Activated T-helper 1 cell treated with anti-CD3 and anti-CD28 coated beads, Interleukin-12 subunit alpha, Interleukin-12 subunit beta, Interleukin-2, Interleukin-4 antibody, amounts not matched to agents 30 ng/mL and 10 ng/mL and 1 ng/mL, durations not matched to agents 14 hours and 24 hours and 36 hours (primary cell): ENCODE results near the gene MAN1C1. TPM values are rescaled to one million over a fixed set of nuclear protein-coding genes. Genes with fewer than 3 reads are reported as not detected.

ENCODE experiments used
- DNase-seq: peaks from one replicate; pipeline ENCODE4 v3.0.0; 2021; ENCODE audit warnings: low spot score
- H3K27ac Mint-ChIP-seq: one replicate; pipeline ENCODE4 v1.8.0; 2021; ENCODE audit warnings: mild to moderate bottlenecking, mixed read lengths
- H3K27me3 Mint-ChIP-seq: one replicate; pipeline ENCODE4 v1.8.0; 2022; ENCODE audit warnings: mild to moderate bottlenecking, moderate library complexity, mixed read lengths; ENCODE audit not compliant: insufficient read depth
- H3K36me3 Mint-ChIP-seq: one replicate; pipeline ENCODE4 v1.8.0; 2021; ENCODE audit warnings: low read depth, mixed read lengths
- H3K4me1 Mint-ChIP-seq: one replicate; pipeline ENCODE4 v1.8.0; 2021; ENCODE audit warnings: low read depth, mixed read lengths
- H3K4me3 Mint-ChIP-seq: one replicate; pipeline ENCODE4 v1.8.0; 2021; ENCODE audit warnings: mild to moderate bottlenecking, moderate library complexity, mixed read lengths
- H3K9me3 Mint-ChIP-seq: one replicate; pipeline ENCODE4 v1.8.0; 2021; ENCODE audit warnings: mixed read lengths
- intact Hi-C: fragments of 100-400 bp; cut with micrococcal nuclease; formaldehyde crosslinking; loops from one replicate; pipeline ENCODE4 v1.15.1; 2024
- total RNA-seq: library from RNA; stranded (reverse); gene quantifications from 2 replicates; pipeline ENCODE4 v1.2.3, GENCODE V29; 2022

MAN1C1 gene
- 0.83 and 0.98 TPM in 2 replicates for total RNA-seq

- Mint-ChIP-seq H3K9me3 (no peaks in the 10 kb centered on the region), H3K27me3 (peaks cover 71% of the 10 kb centered on the region), H3K4me1 (peaks cover 45% of the 10 kb centered on the region), H3K4me3 (peak within 1 kb of the TSS; percentile 63), H3K36me3 (no peaks in the 10 kb centered on the region), H3K27ac (peak within 1 kb of the TSS; percentile 57)
- intact Hi-C loops: loop anchor here (5.0 kb wide), 1 partner anchor 184 kb away; the partner anchor contains the start of gene MACO1
- DNase-seq: peak; percentile 76
Measured at GRCh38 chr1:25616095-25616986, at the start of gene MAN1C1. MAN1C1 (plus strand) TSS chr1:25616791; CDS start chr1:25617798, 1,007 bp downstream.

- Mint-ChIP-seq H3K4me3 (no peak overlapping the region), H3K4me1 (peaks cover 38% of the 10 kb centered on the region), H3K27me3 (peaks cover 11% of the 10 kb centered on the region), H3K27ac (peak overlapping the region; percentile 31), H3K9me3 (no peaks in the 10 kb centered on the region), H3K36me3 (peaks cover 8% of the 10 kb centered on the region)
- intact Hi-C loops: no loop called here
- no peak for DNase-seq
Measured at GRCh38 chr1:25567710-25568089, 48.9 kb upstream of the MAN1C1 start.

- DNase-seq: no peak
- Mint-ChIP-seq H3K27ac (no peak overlapping the region), H3K9me3 (no peaks in the 10 kb centered on the region), H3K4me1 (peaks cover 32% of the 10 kb centered on the region), H3K4me3 (no peak overlapping the region), H3K27me3 (peaks cover 13% of the 10 kb centered on the region), H3K36me3 (peaks cover 4% of the 10 kb centered on the region)
- intact Hi-C loops: no loop called here
Measured at GRCh38 chr1:25568090-25568833, 48.3 kb upstream of the MAN1C1 start.

GRCh38 chr1:25568834-25569596, 47.6 kb upstream of the MAN1C1 start:
- intact Hi-C loops: no loop called here
- peaks cover 30% of the 10 kb centered on the region for H3K4me1 Mint-ChIP-seq
- H3K27ac Mint-ChIP-seq: no peak overlapping the region
- DNase-seq: no peak
- no peak overlapping the region for H3K4me3 Mint-ChIP-seq
- H3K9me3 Mint-ChIP-seq: no peaks in the 10 kb centered on the region
- H3K27me3 Mint-ChIP-seq: peaks cover 14% of the 10 kb centered on the region
- peaks cover 4% of the 10 kb centered on the region for H3K36me3 Mint-ChIP-seq

GRCh38 chr1:25569597-25570396, 46.8 kb upstream of the MAN1C1 start:
- H3K36me3 Mint-ChIP-seq: no peaks in the 10 kb centered on the region
- H3K4me1 Mint-ChIP-seq: peaks cover 22% of the 10 kb centered on the region
- H3K9me3 Mint-ChIP-seq: no peaks in the 10 kb centered on the region
- peaks cover 14% of the 10 kb centered on the region for H3K27me3 Mint-ChIP-seq
- intact Hi-C loops: no loop called here
- no peak overlapping the region for H3K4me3 Mint-ChIP-seq
- no peak for DNase-seq
- no peak overlapping the region for H3K27ac Mint-ChIP-seq

- intact Hi-C loops: no loop called here
- H3K27ac Mint-ChIP-seq: no peak overlapping the region
- no peaks in the 10 kb centered on the region for H3K36me3 Mint-ChIP-seq
- H3K4me1 Mint-ChIP-seq: peaks cover 13% of the 10 kb centered on the region
- no peaks in the 10 kb centered on the region for H3K9me3 Mint-ChIP-seq
- H3K4me3 Mint-ChIP-seq: no peak overlapping the region
- peaks cover 14% of the 10 kb centered on the region for H3K27me3 Mint-ChIP-seq
- DNase-seq: no peak
Measured at GRCh38 chr1:25570798-25571521, 45.6 kb upstream of the MAN1C1 start.

GRCh38 chr1:25571522-25571970, 45.0 kb upstream of the MAN1C1 start:
- Mint-ChIP-seq H3K9me3 (no peaks in the 10 kb centered on the region), H3K4me3 (no peak overlapping the region), H3K36me3 (no peaks in the 10 kb centered on the region), H3K27ac (no peak overlapping the region), H3K27me3 (peaks cover 14% of the 10 kb centered on the region), H3K4me1 (peaks cover 7% of the 10 kb centered on the region)
- intact Hi-C loops: no loop called here
- no peak for DNase-seq

GRCh38 chr1:25572107-25572506, 44.5 kb upstream of the MAN1C1 start:
- H3K4me3 Mint-ChIP-seq: no peak overlapping the region
- DNase-seq: no peak
- no peaks in the 10 kb centered on the region for H3K9me3 Mint-ChIP-seq
- peaks cover 14% of the 10 kb centered on the region for H3K27me3 Mint-ChIP-seq
- intact Hi-C loops: no loop called here
- H3K4me1 Mint-ChIP-seq: peaks cover 5% of the 10 kb centered on the region
- no peaks in the 10 kb centered on the region for H3K36me3 Mint-ChIP-seq
- H3K27ac Mint-ChIP-seq: no peak overlapping the region

GRCh38 chr1:25572708-25573590, 43.6 kb upstream of the MAN1C1 start:
- Mint-ChIP-seq H3K4me3 (no peak overlapping the region), H3K27me3 (peaks cover 10% of the 10 kb centered on the region), H3K27ac (no peak overlapping the region), H3K36me3 (no peaks in the 10 kb centered on the region), H3K9me3 (no peaks in the 10 kb centered on the region), H3K4me1 (peaks cover 3% of the 10 kb centered on the region)
- intact Hi-C loops: no loop called here
- no peak for DNase-seq

- Mint-ChIP-seq H3K4me3 (no peak overlapping the region), H3K4me1 (no peaks in the 10 kb centered on the region), H3K27me3 (peaks cover 7% of the 10 kb centered on the region), H3K27ac (no peak overlapping the region), H3K36me3 (no peaks in the 10 kb centered on the region), H3K9me3 (no peaks in the 10 kb centered on the region)
- intact Hi-C loops: no loop called here
- DNase-seq: no peak
Measured at GRCh38 chr1:25573591-25573930, 43.0 kb upstream of the MAN1C1 start.

- no peak overlapping the region for H3K27ac Mint-ChIP-seq
- H3K36me3 Mint-ChIP-seq: no peaks in the 10 kb centered on the region
- H3K4me1 Mint-ChIP-seq: no peaks in the 10 kb centered on the region
- peaks cover 11% of the 10 kb centered on the region for H3K27me3 Mint-ChIP-seq
- no peak for DNase-seq
- H3K9me3 Mint-ChIP-seq: no peaks in the 10 kb centered on the region
- no peak overlapping the region for H3K4me3 Mint-ChIP-seq
- intact Hi-C loops: no loop called here
Measured at GRCh38 chr1:25573961-25574360, 42.6 kb upstream of the MAN1C1 start.
